Measurements from ENCODE around the gene HAPLN2. TPM values are rescaled to one million over a fixed set of nuclear protein-coding genes. Genes with fewer than 3 reads are reported as not detected.
A peak's percentile ranks its signal among the peaks of the same experiment; 100 is the strongest.

HAPLN2 gene
- total RNA-seq, 4 donors from 2014 or later = 0.18 TPM; not detected in 3

DNA sequence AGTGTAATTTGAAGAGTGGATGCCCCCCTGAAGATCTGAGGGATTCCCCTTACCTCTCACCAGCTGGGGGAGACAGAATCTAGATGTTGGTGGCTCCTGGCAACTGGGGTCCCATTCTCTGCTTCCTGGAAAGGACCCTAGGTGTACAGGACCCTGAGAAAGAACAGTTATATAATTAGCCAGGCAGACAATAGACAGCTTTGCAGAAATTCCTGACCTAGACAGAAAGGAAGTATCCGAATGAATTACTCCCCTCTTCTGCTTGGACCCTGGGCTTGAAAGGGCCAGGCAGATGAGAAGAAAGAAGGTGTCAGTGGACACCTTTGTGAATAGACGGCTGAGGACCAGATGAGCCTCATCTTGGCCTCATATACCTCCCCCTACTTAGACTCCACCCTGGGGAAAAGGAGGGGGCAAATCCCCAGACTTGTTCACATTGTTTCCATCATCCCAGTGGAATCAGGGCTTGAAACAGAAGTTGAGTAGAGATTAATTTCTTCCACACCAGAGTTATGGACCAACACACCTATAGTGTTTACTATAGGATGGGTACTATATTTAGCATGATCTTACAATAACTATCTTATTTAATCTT is 45.1 kb upstream of the HAPLN2 start:
- intact Hi-C loops (cut with DNase I) = no loop called here
- no peak for DNase-seq
- no peak overlapping the region for H3K4me3 ChIP-seq
- no peaks in the 10 kb centered on the region for H3K9me3 ChIP-seq
- no peaks in the 10 kb centered on the region for H3K36me3 ChIP-seq
- peaks cover 7 to 19% (median 15%) of the 10 kb centered on the region in 3 donors for H3K4me1 ChIP-seq
- H3K27me3 ChIP-seq = peaks cover 0 to 7% (median 0%) of the 10 kb centered on the region in 4 donors
- WGBS, 2 donors = 49 to 51% methylated on average over 2 of the region's 2 CpGs
- no peak overlapping the region for H3K27ac ChIP-seq
- no peak for TF ChIP-seq POLR2A (IDR thresholded peaks at IDR 0.05)
- TF ChIP-seq, protein P1, sequence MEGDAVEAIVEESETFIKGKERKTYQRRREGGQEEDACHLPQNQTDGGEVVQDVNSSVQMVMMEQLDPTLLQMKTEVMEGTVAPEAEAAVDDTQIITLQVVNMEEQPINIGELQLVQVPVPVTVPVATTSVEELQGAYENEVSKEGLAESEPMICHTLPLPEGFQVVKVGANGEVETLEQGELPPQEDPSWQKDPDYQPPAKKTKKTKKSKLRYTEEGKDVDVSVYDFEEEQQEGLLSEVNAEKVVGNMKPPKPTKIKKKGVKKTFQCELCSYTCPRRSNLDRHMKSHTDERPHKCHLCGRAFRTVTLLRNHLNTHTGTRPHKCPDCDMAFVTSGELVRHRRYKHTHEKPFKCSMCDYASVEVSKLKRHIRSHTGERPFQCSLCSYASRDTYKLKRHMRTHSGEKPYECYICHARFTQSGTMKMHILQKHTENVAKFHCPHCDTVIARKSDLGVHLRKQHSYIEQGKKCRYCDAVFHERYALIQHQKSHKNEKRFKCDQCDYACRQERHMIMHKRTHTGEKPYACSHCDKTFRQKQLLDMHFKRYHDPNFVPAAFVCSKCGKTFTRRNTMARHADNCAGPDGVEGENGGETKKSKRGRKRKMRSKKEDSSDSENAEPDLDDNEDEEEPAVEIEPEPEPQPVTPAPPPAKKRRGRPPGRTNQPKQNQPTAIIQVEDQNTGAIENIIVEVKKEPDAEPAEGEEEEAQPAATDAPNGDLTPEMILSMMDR (IDR thresholded peaks at IDR 0.05) = no peak

DNA sequence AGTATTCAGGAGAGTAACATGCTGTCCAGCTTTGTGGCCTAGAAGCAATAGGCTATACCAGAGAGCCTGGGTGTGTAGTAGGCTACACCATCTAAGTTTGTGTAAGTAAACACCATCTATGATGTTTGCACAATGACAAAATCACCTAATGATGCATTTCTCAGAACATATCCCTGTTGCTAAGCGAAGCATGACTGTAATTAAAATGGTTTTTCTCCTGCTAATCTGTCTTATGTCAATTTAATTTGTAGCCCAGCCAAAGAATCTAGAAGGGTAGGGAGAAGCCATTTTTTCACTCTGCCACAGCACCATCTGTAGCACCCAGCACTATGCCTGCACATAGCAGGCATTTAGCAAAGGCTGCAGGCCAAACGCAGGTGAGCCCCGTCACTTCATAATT is 41.7 kb upstream of the HAPLN2 start:
- H3K27me3 ChIP-seq = no peaks in the 10 kb centered on the region
- DNase-seq = no peak
- peaks cover 0 to 2% (median 0%) of the 10 kb centered on the region in 3 donors for H3K4me1 ChIP-seq
- H3K36me3 ChIP-seq = no peaks in the 10 kb centered on the region
- no peak for TF ChIP-seq POLR2A (IDR thresholded peaks at IDR 0.05)
- TF ChIP-seq, protein P1 (IDR thresholded peaks at IDR 0.05) = no peak
- H3K9me3 ChIP-seq = no peaks in the 10 kb centered on the region
- H3K27ac ChIP-seq = no peak overlapping the region
- intact Hi-C loops (cut with DNase I) = no loop called here
- 89 to 90% methylated on average over 3 of the region's 3 CpGs for WGBS, 2 donors
- no peak overlapping the region for H3K4me3 ChIP-seq

DNA sequence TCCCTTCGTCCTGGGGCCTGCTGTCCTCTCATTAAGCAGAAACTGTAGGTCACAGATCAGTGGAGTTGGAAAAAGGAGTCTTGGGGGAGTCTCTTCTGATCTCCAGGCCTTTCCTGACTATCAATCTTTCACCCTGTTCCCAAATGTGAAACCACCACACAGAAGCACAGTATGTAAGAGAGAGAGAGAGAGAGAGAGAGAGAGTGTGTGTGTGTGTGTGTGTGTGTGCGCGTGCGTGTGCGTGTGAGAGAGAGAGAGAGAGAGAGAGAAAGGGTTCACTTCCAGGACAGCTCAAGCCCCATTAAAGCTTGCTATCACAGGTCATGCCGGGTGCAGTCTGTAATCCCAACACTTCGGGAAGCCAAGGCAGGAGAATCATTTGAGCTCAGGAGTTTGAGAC is 41.2 kb upstream of the HAPLN2 start:
- no peak for DNase-seq
- intact Hi-C loops (cut with DNase I) = no loop called here
- no peak overlapping the region for H3K4me3 ChIP-seq
- no peak overlapping the region for H3K27ac ChIP-seq
- no peaks in the 10 kb centered on the region for H3K36me3 ChIP-seq
- no peaks in the 10 kb centered on the region for H3K4me1 ChIP-seq
- no peak for TF ChIP-seq POLR2A (IDR thresholded peaks at IDR 0.05)
- TF ChIP-seq, protein P1 (IDR thresholded peaks at IDR 0.05) = no peak
- no peaks in the 10 kb centered on the region for H3K9me3 ChIP-seq
- H3K27me3 ChIP-seq = no peaks in the 10 kb centered on the region
- WGBS, 2 donors = 49 to 53% methylated on average over 3 to 7 of the region's 7 CpGs

DNA sequence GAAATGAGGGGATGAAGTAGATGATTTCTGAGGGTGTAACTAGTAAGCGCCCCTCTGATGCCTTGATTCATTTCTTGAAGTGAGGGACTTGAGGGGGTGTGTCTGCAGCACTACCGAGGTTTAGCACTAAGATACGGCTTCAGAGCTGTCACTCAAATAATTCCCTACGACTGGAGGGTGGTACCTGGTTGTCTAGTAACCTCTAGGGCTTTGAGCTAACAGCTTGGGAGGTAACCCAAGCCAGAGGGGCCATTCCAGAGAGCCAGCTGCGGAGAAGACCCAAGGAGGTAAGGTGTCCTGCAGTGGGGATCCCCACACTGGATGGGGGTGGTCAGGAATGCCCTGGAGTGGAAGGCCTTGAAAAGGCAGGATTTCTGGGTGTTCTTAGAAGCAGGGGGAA is 39.7 kb upstream of the HAPLN2 start, which contains the start of gene TTC24:
Gene TTC24, plus strand, starts transcription at position 252 of the 400 bp plus-strand sequence. CDS start 1,642 bp downstream, outside the sequence.
- no peak for DNase-seq
- Histone ChIP-seq H3K36me3 (no peaks in the 10 kb centered on the region), H3K4me3 (no peak within 1 kb of the TSS), H3K27ac (no peak within 1 kb of the TSS), H3K27me3 (no peaks in the 10 kb centered on the region), H3K9me3 (no peaks in the 10 kb centered on the region), H3K4me1 (no peaks in the 10 kb centered on the region)
- 70 to 76% methylated on average over 5 of the region's 5 CpGs for WGBS, 2 donors
- TF ChIP-seq, protein P1 (IDR thresholded peaks at IDR 0.05) = no peak
- TF ChIP-seq POLR2A (IDR thresholded peaks at IDR 0.05) = no peak
- intact Hi-C loops (cut with DNase I) = no loop called here

DNA sequence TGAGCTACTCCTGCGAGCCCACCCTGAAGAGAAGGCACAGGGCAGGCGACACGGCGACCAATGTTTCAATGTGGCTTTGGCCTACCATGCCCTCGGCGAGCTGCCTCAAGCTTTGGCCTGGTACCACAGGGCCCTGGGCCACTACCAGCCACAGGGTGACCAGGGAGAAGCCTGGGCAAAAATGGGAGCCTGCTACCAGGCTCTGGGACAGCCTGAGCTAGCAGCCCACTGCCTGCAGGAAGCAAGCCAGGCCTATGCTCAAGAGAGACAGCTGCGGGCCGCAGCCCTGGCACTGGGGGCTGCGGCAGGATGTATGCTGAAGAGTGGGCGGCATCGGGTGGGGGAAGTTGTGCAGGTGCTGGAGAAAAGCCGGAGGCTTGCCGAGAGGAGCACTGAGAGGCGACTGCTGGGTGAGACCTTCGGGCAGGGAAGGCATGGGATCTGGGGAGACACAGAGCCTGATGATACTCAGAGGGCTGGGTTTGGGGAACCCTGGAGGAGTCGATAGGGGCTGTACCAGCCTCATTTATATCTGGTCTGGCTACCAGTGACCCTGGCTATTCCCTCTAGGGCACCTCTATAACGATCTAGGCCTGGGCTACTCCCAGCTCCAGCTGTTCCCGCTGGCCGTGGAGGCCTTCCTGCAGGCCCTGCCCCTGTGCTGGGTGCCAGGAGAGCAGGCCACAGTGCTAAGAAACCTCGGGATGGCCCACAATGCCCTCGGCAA is 37.4 kb upstream of the HAPLN2 start:
- no peak for TF ChIP-seq POLR2A (IDR thresholded peaks at IDR 0.05)
- TF ChIP-seq, protein P1 (IDR thresholded peaks at IDR 0.05) = no peak
- DNase-seq = no peak
- Histone ChIP-seq H3K27ac (no peak overlapping the region), H3K27me3 (no peaks in the 10 kb centered on the region), H3K9me3 (no peaks in the 10 kb centered on the region), H3K36me3 (no peaks in the 10 kb centered on the region), H3K4me3 (peak overlapping the region in 1 of 4 donors; percentile 5), H3K4me1 (no peaks in the 10 kb centered on the region)
- 58 to 64% methylated on average over 8 to 10 of the region's 21 CpGs for WGBS, 2 donors
- intact Hi-C loops (cut with DNase I) = loop anchor here (10.0 kb wide), 1 partner anchor 107 kb away; no protein-coding TSS in a partner anchor

Data from esophagus squamous epithelium (tissue), 5 donors.